NCI-H2081 treated with DMSO at 0.1 percent for 48 hours (cell line): ENCODE data around the gene CALML6.

Experiments used
- DNase-seq: peaks from one replicate; lab custom pipeline; 2025; lab: John Stamatoyannopoulos, UW

Gene CALML6

GRCh38 chr1:1942753-1943656, 27.9 kb downstream of the CALML6 start:
- DNase-seq: no peak

- DNase-seq: no peak
Measured at GRCh38 chr1:1943834-1944570, 28.9 kb downstream of the CALML6 start.

- no peak for DNase-seq
Measured at GRCh38 chr1:1945782-1946393, 30.8 kb downstream of the CALML6 start.

- no peak for DNase-seq
Measured at GRCh38 chr1:1946540-1946939, 31.5 kb downstream of the CALML6 start.

GRCh38 chr1:1947493-1947892, 32.4 kb downstream of the CALML6 start:
- DNase-seq: no peak

DNA sequence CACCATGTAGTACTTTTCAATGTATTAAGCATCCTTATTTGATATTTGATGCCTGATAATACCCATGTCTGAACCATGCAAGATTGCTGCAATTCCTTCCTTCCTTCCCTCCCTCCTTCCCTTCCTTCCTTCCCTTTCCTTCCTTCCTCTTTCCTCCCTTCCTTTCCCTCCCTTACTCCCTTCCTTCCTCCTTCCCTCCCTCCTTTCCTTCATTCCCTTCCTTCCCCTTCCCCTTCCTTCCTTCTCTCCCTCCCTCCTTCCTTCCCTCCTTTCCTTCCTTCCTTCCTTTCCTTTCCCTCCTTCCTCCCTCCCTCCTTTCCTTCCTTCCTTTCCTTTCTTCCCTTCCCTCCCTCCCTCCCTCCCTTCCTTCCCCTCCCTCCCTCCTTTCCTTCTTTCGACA, 33.7 kb downstream of the CALML6 start:
- DNase-seq: no peak

DNA sequence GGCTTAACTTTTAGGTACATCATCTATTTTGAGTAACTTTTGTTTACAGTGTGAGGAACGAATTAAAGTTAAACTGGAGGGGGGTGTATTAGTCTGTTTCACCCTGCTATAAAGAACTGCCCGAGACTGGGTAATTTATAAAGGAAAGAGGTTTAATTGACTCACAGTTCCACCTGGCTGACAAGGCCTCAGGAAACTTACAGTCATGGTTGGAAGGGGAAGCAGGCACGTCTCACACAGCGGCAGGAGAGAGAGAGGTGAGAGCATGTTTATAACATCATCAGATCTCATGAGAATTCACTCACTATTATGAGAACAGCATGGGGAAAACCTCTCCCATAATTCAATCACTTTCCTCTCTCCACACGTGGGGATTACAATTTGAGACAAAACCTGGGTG, 35.9 kb downstream of the CALML6 start:
- DNase-seq: no peak

- DNase-seq: no peak
Measured at GRCh38 chr1:1954015-1954414, 39.0 kb downstream of the CALML6 start.

DNA sequence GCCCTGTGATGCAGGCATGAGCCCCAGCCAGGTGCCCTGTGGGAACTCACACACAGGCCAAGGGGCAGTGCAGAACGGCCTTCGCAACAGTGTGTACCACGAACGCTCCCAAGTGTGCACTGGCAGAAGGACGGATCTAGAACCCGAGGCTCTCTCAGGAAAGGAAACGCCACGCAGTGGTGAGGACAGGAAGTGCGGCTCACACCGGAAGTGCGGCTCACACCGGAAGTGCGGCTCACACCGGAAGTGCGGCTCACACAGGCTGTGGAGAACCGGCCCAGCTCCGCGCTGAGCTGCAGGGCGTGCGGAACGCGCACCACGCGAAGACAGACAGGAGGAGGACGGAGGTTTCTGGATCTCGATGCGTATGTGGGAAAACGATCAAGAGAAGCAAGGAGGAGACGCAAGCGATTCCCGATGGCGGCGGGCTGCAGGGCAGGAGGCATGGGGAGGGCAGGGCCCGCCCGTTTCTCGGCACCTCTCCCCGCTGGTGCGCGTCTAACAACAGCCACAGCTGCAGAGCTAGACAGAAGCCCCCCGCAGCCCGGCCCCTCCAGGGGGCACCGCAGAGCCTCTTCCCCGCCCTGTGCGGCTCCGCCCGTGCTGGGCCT, 39.9 kb downstream of the CALML6 start:
- DNase-seq: no peak

DNA sequence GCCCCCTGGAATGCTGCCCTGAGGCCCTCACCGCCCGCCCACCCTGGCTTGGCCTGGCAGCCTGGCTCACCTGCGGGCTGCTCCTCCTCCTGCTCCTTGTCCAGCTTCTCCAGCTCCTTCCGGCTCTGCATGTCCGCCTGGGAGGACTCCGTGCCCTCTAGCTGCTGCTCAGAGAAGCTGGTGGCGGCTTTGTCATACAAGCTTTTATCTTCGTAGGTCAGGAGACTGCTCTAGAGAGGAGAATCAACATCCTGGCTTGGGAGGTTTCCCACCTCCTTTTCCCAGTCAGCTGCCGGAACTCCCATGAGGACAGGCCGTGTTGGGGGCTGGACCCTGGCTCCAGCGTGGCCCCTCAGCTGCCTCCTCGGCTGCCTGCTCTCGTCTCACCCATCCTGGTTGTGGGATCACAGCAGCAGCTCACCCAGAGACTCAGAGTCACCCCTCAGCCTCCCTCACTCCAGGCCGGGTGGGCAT, 40.6 kb downstream of the CALML6 start:
- no peak for DNase-seq

DNA sequence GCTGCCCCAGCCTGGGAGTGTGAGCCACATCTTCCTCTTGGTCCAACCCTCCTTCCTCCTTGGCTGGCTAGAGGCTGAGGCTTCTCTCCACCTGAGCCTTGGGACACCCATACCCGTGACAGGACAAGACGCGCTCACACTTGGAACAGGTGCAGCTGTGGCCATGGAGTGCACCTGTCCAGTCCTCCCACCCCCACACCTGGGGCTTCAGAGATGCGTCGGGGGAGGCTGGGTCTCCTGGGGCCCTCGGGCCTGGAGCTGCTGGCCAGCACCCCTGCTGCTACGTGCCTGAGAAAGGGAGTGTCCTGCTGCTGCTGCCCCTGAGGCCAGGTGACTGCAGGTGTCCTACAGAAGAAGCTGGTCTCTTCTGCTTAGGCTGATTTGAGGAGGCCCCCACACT, 41.0 kb downstream of the CALML6 start:
- DNase-seq: no peak

DNA sequence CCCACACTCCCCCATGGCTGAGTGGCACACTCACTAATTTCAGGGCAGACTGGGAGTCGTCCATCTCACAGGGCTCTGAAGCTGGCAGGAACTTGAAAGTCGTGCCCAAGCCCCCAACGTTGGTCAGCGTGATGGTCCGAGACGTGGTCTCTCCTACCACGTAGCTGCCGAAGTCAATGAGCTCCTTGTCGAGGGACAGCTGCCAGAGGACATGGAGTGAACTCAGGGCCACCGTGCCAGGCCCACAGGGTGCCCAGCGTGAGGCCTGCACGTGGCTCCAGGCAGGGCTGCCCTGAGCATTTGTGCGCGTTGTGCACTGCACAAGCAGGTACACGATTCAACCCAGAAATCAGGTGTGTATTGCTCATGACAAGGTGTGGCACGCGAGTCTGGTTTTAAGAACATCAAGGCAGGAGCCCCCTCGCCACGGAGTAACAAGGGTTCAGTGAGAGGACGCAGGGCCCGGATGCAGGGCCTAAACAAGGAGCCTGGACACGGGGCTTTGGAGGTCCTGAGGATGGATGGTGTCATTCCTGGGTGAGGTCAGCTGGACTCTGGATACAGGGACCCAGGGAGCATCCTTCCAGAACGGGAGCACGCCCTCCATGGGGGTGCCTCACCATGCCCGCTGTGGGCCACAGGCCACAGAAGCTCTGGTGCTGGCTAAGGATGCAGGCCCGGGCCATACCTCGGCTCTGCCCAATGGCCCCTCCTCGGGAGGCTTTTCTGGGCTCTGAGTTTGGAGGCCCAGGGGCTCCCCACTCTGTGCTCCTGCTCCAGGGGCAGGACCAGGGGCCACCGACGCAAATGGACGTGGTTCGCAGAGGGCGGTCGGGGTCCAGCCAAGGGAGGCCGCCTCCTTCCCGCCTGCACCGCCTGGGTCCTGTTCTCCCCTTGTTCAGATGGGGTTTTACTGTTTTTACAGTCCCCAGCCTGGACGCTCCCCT, 41.8 kb downstream of the CALML6 start:
- DNase-seq: no peak

GRCh38 chr1:1957533-1957961, 42.5 kb downstream of the CALML6 start:
- DNase-seq: no peak

GRCh38 chr1:1958071-1958541, 43.0 kb downstream of the CALML6 start:
- DNase-seq: no peak

- no peak for DNase-seq
Measured at GRCh38 chr1:1959459-1959839, 44.4 kb downstream of the CALML6 start.

DNA sequence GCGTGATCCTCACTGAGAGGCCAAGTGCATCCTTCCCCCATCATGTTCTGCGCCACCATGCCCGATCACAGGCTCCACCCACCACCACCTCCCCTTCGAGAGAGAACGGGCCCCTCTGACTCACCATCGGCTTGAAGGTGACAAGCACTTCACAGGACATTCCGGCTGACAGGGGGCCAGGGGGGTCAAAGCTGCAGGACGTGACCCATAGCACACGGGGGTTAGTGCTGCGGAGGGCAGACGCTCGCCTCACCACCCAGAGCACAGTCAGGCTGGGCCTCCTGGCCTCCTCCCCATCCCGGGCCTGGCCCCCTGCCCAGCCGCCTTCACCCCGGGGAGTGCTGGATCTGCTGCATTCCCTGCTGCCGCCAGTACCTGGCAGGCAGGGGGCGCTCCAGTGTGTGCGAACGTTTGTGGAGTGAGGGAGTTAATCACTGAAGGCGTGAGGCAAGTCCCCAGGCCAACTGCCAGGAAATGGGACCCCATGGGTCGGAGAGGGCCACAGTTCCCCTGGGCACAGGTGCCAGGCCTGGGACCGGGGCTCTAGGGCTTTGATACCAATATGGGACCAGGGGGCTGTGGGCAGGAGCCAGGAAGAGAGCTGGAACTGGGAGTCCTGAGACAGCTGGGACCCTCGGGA, 44.9 kb downstream of the CALML6 start:
- DNase-seq: no peak

DNA sequence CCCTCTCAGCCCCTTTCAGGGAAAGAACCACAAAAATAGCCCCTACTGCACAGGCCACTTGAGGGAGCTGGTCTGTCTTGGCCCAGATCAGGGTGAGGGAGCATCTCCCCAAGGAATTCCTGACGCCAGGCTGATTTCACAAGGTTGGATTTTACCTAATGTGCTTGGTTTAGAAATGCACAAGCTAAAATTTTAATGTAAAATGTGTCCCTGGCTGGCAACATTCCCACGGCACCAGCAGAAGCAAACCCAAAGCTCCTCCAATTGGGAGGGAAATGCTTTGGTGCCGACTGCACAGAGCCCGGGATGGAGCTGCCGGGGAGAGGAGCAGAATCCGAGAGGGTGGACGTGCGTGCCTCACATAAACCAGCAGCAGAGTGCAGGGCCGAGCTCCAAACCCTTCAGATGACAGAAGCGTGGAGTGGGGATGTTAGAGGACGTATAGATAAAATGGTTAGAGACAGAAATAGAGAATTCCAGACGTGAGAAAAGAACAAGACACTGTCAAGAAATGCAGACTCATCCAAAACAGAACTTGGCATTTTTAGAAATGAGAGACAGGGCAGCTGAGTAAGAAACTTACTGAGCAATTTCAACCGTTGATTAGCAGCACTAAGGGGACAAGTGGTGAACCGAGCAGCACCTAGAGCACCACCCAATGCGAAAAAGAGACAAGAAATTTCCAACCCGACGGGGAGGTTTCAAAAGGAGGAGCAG, 45.6 kb downstream of the CALML6 start:
- no peak for DNase-seq

- no peak for DNase-seq
Measured at GRCh38 chr1:1962752-1963151, 47.7 kb downstream of the CALML6 start.

DNA sequence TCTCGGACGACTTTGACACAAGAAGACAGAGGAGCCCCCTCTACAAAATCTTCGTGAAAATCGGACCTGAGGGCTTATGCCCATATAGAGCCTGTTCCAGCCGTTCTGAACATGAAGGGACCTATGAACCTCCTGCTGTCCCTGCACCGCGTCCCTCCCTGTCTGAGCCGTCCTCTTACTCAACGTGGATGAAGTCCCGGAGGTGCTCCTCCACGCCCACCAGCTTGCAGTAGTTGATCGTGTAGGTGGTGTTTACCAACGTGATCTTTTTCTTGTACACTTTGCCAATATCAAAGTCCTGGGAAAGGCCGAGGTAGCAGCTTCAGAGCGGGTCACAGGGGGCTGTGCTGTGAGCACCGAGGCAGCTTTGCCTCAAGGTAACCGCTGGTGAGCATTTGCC, 48.5 kb downstream of the CALML6 start:
- no peak for DNase-seq

- no peak for DNase-seq
Measured at GRCh38 chr1:1964811-1965210, 49.8 kb downstream of the CALML6 start.
